Lower leg skin (tissue), 3 donors: ENCODE results near the gene WDFY4.

Experiments used
- POLR2A ChIP-seq, 2 donors: fragments of 450-650 bp; IDR thresholded peaks; one replicate each; pipeline ENCODE4 v1.6.1; 2016 to 2017; ENCODE audit warnings: antibody characterized with exemption in 2 of 2, mild to moderate bottlenecking in 1 of 2, moderate library complexity in 1 of 2
- TF ChIP-seq, protein P1 (sequence below), 3 donors: fragments of 450-650 bp; IDR thresholded peaks; one replicate each; pipeline ENCODE4 v1.5.1; 2016; ENCODE audit warnings: antibody characterized with exemption in 3 of 3, mild to moderate bottlenecking in 3 of 3, moderate library complexity in 2 of 3

DNA sequence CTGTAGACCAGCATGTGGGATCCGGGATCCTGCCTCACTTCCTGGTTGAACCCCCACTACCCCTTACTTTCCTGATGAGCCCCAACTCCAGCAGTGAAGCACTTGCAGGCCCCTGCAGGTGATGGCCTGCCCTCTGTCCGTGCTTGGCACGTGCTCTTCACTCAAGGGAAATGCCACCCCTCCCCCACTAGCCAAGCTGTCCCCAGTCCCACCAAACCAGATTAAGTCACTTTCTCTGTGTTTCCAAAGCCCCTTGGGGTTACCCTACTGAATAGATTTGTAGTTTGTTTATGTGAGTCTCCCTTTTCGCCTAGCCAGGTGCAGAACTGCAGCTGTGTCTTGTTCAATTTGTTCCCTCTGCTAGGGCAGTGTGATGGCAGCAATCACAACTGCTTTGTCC is 121.7 kb downstream of the WDFY4 start:
- TF ChIP-seq POLR2A (IDR thresholded peaks at IDR 0.05): no peak
- TF ChIP-seq, protein P1, sequence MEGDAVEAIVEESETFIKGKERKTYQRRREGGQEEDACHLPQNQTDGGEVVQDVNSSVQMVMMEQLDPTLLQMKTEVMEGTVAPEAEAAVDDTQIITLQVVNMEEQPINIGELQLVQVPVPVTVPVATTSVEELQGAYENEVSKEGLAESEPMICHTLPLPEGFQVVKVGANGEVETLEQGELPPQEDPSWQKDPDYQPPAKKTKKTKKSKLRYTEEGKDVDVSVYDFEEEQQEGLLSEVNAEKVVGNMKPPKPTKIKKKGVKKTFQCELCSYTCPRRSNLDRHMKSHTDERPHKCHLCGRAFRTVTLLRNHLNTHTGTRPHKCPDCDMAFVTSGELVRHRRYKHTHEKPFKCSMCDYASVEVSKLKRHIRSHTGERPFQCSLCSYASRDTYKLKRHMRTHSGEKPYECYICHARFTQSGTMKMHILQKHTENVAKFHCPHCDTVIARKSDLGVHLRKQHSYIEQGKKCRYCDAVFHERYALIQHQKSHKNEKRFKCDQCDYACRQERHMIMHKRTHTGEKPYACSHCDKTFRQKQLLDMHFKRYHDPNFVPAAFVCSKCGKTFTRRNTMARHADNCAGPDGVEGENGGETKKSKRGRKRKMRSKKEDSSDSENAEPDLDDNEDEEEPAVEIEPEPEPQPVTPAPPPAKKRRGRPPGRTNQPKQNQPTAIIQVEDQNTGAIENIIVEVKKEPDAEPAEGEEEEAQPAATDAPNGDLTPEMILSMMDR (IDR thresholded peaks at IDR 0.05): no peak
